GM12878 (cell line): ENCODE results near the gene PDE1C.

Experiments used
- BCL11A ChIP-seq: IDR thresholded peaks from 2 replicates; pipeline ENCODE4 v1.6.1; 2011; ENCODE audit warnings: low read depth, low read length
- CTCF ChIP-seq, 3 experiments: IDR thresholded peaks in 2 of 3; conservative IDR thresholded peaks in 1 of 3; 2 replicates each; pipeline ENCODE4 v1.5.1; 2011; ENCODE audit warnings: low read depth in 3 of 3, low read length in 3 of 3, mild to moderate bottlenecking in 3 of 3, control low read depth in 2 of 3, moderate library complexity in 2 of 3, inconsistent platforms in 1 of 3, mixed read lengths in 1 of 3; ENCODE audit not compliant: control insufficient read depth in 2 of 3, insufficient read depth in 1 of 3; ENCODE audit errors: extremely low read depth in 1 of 3
- EZH2 ChIP-seq: IDR thresholded peaks from 2 replicates; pipeline ENCODE4 v1.6.1; 2012; ENCODE audit warnings: low read depth, mild to moderate bottlenecking, control low read depth, inconsistent platforms, low read length, borderline replicate concordance; ENCODE audit not compliant: control insufficient read depth
- POLR2A ChIP-seq: IDR thresholded peaks from 2 replicates; pipeline ENCODE4 v1.6.1; 2011; ENCODE audit warnings: low read depth, mild to moderate bottlenecking, low read length
- POLR2AphosphoS5 ChIP-seq: IDR thresholded peaks from 2 replicates; pipeline ENCODE4 v1.6.1; 2011; ENCODE audit warnings: mild to moderate bottlenecking, low read length, inconsistent platforms
- SIN3A ChIP-seq: IDR thresholded peaks from 2 replicates; pipeline ENCODE4 v1.6.1; 2012; ENCODE audit warnings: low read depth, low read length, improper control_type of control experiment
- TAF1 ChIP-seq: IDR thresholded peaks from 2 replicates; pipeline ENCODE4 v1.6.1; 2011; ENCODE audit warnings: mild to moderate bottlenecking, low read depth, low read length, borderline replicate concordance
- TF ChIP-seq, protein P1 (sequence below): IDR thresholded peaks from 2 replicates; pipeline ENCODE4 v1.6.1; 2012; ENCODE audit warnings: low read depth, low read length, improper control_type of control experiment
- TF ChIP-seq, protein P2 (sequence below): fragments of 450-650 bp; IDR thresholded peaks from 2 replicates; pipeline ENCODE4 v1.6.1; 2017; ENCODE audit warnings: mild to moderate bottlenecking

- TF ChIP-seq POLR2A (no peak), BCL11A (no peak), TAF1 (no peak), EZH2 (no peak), SIN3A (no peak), POLR2AphosphoS5 (no peak), CTCF (IDR thresholded peaks at IDR 0.05 in 2 of 3, conservative IDR thresholded peaks at IDR 0.05 in 1 of 3; ENCODE audit: control insufficient read depth in 2 of 3, extremely low read depth in 1 of 3, insufficient read depth in 1 of 3, low read depth in 3 of 3, low read length in 3 of 3) (no peak)
- TF ChIP-seq, protein P1, sequence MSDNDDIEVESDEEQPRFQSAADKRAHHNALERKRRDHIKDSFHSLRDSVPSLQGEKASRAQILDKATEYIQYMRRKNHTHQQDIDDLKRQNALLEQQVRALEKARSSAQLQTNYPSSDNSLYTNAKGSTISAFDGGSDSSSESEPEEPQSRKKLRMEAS: no peak
- TF ChIP-seq, protein P2, sequence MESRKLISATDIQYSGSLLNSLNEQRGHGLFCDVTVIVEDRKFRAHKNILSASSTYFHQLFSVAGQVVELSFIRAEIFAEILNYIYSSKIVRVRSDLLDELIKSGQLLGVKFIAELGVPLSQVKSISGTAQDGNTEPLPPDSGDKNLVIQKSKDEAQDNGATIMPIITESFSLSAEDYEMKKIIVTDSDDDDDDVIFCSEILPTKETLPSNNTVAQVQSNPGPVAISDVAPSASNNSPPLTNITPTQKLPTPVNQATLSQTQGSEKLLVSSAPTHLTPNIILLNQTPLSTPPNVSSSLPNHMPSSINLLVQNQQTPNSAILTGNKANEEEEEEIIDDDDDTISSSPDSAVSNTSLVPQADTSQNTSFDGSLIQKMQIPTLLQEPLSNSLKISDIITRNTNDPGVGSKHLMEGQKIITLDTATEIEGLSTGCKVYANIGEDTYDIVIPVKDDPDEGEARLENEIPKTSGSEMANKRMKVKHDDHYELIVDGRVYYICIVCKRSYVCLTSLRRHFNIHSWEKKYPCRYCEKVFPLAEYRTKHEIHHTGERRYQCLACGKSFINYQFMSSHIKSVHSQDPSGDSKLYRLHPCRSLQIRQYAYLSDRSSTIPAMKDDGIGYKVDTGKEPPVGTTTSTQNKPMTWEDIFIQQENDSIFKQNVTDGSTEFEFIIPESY: no peak
Measured at GRCh38 chr7:32070406-32071360, at the start of gene PDE1C.
